ENCODE data around the gene LILRB2.
"Not testable (repeated sequence)": the region's sequence is repeated elsewhere in the genome, so short reads cannot be mapped to it uniquely, and the experiment has no call there.

LILRB2 gene

GRCh38 chr19:54281007-54281728 is at the start of gene LILRB2:
Gene LILRB2 (minus strand): TSS chr19:54281110. CDS start chr19:54280496, 614 bp downstream.
- Histone ChIP-seq H3K9me3 (ENCODE audit: low read length) (no peaks in the 10 kb centered on the region), H3K9ac (ENCODE audit: low read length) (no peak within 1 kb of the TSS), H3K4me3 (ENCODE audit: low read depth in 1 of 2, low read length in 2 of 2) (peak within 1 kb of the TSS in 1 of 2 donors; percentile 9), H3K27me3 (ENCODE audit: control insufficient read depth in 1 of 2, insufficient read depth in 2 of 2, low read length in 2 of 2) (peaks cover 0 to 5% of the 10 kb centered on the region in 2 donors), H3K36me3 (ENCODE audit: insufficient read depth, low read length) (no peaks in the 10 kb centered on the region), H3K4me1 (ENCODE audit: insufficient read depth, low read length) (no peaks in the 10 kb centered on the region), H3K27ac (ENCODE audit: low read depth, low read length) (no peak within 1 kb of the TSS)

DNA sequence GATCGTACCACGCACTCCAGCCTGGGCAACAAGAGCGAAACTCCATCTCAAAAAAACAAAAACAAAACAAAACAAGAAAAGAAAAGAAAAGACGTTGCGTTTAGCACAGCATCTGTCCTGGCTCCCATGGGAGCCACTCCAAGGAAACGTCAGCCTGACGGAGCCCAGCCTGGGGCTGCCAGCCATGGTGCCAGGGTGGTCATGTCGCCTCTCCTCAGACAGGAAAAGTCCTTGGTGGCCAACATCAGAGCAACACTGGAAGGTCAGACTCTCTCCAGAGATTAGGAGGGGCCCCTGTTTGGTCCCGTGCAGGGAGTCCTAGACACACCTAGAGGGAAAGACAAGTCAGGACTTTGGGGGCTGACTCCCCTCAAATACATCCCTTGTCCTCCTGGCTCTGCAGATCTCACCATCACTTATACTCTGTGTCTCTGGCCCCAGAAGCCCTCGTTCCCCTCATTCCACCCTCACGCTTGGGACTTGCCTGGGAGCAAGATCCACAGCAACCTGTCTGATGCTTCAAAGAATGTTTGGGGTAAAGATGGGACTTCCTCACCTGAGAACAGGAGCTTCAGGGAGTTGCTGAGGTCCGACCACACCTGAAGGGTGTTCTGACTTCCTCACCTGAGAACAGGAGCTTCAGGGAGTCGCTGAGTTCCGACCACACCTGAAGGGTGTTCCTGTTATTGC is 48.7 kb upstream of the LILRB2 start:
- no peaks in the 10 kb centered on the region for H3K27me3 ChIP-seq (ENCODE audit: control insufficient read depth in 1 of 2, insufficient read depth in 2 of 2, low read length in 2 of 2)
- no peak overlapping the region for H3K4me3 ChIP-seq (ENCODE audit: low read depth in 1 of 2, low read length in 2 of 2)
- H3K9ac ChIP-seq (ENCODE audit: low read length), result no peak overlapping the region
- no peaks in the 10 kb centered on the region for H3K36me3 ChIP-seq (ENCODE audit: insufficient read depth, low read length)
- H3K9me3 ChIP-seq (ENCODE audit: low read length), result no peaks in the 10 kb centered on the region
- H3K4me1 ChIP-seq (ENCODE audit: insufficient read depth, low read length), result no peaks in the 10 kb centered on the region
- H3K27ac ChIP-seq (ENCODE audit: low read depth, low read length), result no peak overlapping the region

- H3K27me3 ChIP-seq (ENCODE audit: control insufficient read depth in 1 of 2, insufficient read depth in 2 of 2, low read length in 2 of 2); H3K9me3 ChIP-seq (ENCODE audit: low read length); H3K4me3 ChIP-seq (ENCODE audit: low read depth in 1 of 2, low read length in 2 of 2); H3K9ac ChIP-seq (ENCODE audit: low read length); H3K36me3 ChIP-seq (ENCODE audit: insufficient read depth, low read length); H3K27ac ChIP-seq (ENCODE audit: low read depth, low read length); H3K4me1 ChIP-seq (ENCODE audit: insufficient read depth, low read length): not testable (repeated sequence)
Observed at GRCh38 chr19:54328781-54329180, 47.9 kb upstream of the LILRB2 start.

- Histone ChIP-seq H3K9ac (ENCODE audit: low read length) (no peak overlapping the region), H3K9me3 (ENCODE audit: low read length) (no peaks in the 10 kb centered on the region), H3K27me3 (ENCODE audit: control insufficient read depth in 1 of 2, insufficient read depth in 2 of 2, low read length in 2 of 2) (no peaks in the 10 kb centered on the region), H3K4me1 (ENCODE audit: insufficient read depth, low read length) (no peaks in the 10 kb centered on the region), H3K4me3 (ENCODE audit: low read depth in 1 of 2, low read length in 2 of 2) (no peak overlapping the region), H3K27ac (ENCODE audit: low read depth, low read length) (no peak overlapping the region), H3K36me3 (ENCODE audit: insufficient read depth, low read length) (no peaks in the 10 kb centered on the region)
Observed at GRCh38 chr19:54325631-54326030, 44.7 kb upstream of the LILRB2 start.

- Histone ChIP-seq H3K9ac (ENCODE audit: low read length) (no peak overlapping the region), H3K4me1 (ENCODE audit: insufficient read depth, low read length) (no peaks in the 10 kb centered on the region), H3K27me3 (ENCODE audit: control insufficient read depth in 1 of 2, insufficient read depth in 2 of 2, low read length in 2 of 2) (no peaks in the 10 kb centered on the region), H3K27ac (ENCODE audit: low read depth, low read length) (no peak overlapping the region), H3K9me3 (ENCODE audit: low read length) (no peaks in the 10 kb centered on the region), H3K36me3 (ENCODE audit: insufficient read depth, low read length) (no peaks in the 10 kb centered on the region), H3K4me3 (ENCODE audit: low read depth in 1 of 2, low read length in 2 of 2) (no peak overlapping the region)
Observed at GRCh38 chr19:54325194-54325621, 44.3 kb upstream of the LILRB2 start.

GRCh38 chr19:54324071-54324470 is 43.2 kb upstream of the LILRB2 start:
- H3K36me3 ChIP-seq (ENCODE audit: insufficient read depth, low read length), result no peaks in the 10 kb centered on the region
- H3K27me3 ChIP-seq (ENCODE audit: control insufficient read depth in 1 of 2, insufficient read depth in 2 of 2, low read length in 2 of 2), result no peaks in the 10 kb centered on the region
- H3K4me3 ChIP-seq (ENCODE audit: low read depth in 1 of 2, low read length in 2 of 2), result no peak overlapping the region
- no peak overlapping the region for H3K9ac ChIP-seq (ENCODE audit: low read length)
- H3K27ac ChIP-seq (ENCODE audit: low read depth, low read length), result no peak overlapping the region
- H3K9me3 ChIP-seq (ENCODE audit: low read length), result no peaks in the 10 kb centered on the region
- no peaks in the 10 kb centered on the region for H3K4me1 ChIP-seq (ENCODE audit: insufficient read depth, low read length)

- not testable (repeated sequence) for H3K27me3 ChIP-seq (ENCODE audit: control insufficient read depth in 1 of 2, insufficient read depth in 2 of 2, low read length in 2 of 2); H3K9me3 ChIP-seq (ENCODE audit: low read length); H3K4me3 ChIP-seq (ENCODE audit: low read depth in 1 of 2, low read length in 2 of 2); H3K27ac ChIP-seq (ENCODE audit: low read depth, low read length); H3K4me1 ChIP-seq (ENCODE audit: insufficient read depth, low read length); H3K9ac ChIP-seq (ENCODE audit: low read length); H3K36me3 ChIP-seq (ENCODE audit: insufficient read depth, low read length)
Observed at GRCh38 chr19:54322934-54323333, 42.0 kb upstream of the LILRB2 start.

- H3K9ac ChIP-seq (ENCODE audit: low read length); H3K4me1 ChIP-seq (ENCODE audit: insufficient read depth, low read length); H3K4me3 ChIP-seq (ENCODE audit: low read depth in 1 of 2, low read length in 2 of 2); H3K36me3 ChIP-seq (ENCODE audit: insufficient read depth, low read length); H3K9me3 ChIP-seq (ENCODE audit: low read length); H3K27me3 ChIP-seq (ENCODE audit: control insufficient read depth in 1 of 2, insufficient read depth in 2 of 2, low read length in 2 of 2); H3K27ac ChIP-seq (ENCODE audit: low read depth, low read length): not testable (repeated sequence)
Observed at GRCh38 chr19:54322295-54322694, 41.4 kb upstream of the LILRB2 start.

DNA sequence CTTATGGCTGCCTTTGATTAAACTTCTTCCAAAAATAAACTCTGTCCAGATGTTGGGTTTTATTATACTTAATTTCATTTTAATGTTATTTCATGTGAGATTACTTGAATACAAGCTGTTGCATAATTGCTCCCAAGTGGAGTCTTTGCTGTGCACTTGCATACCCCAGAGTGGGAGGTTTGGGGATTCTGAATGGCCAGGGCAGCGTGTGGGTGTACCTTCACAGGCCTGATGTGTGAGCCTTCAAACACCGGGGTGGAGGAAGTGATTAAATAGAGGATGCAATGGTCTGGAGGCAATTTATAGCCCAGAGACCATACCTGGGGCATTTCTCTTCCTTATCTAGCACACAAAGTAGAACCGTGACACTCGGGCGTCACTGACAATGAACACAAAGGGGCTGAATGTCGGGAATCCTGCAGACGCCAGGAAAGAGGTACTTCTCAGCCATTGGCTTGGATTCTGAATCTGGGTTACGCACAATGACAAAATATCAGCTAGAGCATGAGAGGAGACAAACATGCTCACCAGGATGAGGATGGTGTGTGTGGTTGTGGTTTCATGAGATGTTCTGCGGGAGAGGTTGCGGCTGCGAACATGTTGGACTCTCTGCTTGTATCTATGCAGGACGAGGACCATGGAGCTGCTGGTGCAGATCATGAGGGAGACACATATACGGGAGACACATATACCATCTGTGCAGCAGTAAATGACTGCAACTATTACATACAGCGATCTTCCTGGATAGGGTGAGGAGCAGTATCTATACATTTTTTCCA is 39.2 kb upstream of the LILRB2 start:
- Histone ChIP-seq H3K4me3 (ENCODE audit: low read depth in 1 of 2, low read length in 2 of 2) (no peak overlapping the region), H3K9me3 (ENCODE audit: low read length) (no peaks in the 10 kb centered on the region), H3K9ac (ENCODE audit: low read length) (no peak overlapping the region), H3K4me1 (ENCODE audit: insufficient read depth, low read length) (no peaks in the 10 kb centered on the region), H3K27ac (ENCODE audit: low read depth, low read length) (no peak overlapping the region), H3K36me3 (ENCODE audit: insufficient read depth, low read length) (no peaks in the 10 kb centered on the region), H3K27me3 (ENCODE audit: control insufficient read depth in 1 of 2, insufficient read depth in 2 of 2, low read length in 2 of 2) (no peaks in the 10 kb centered on the region)

DNA sequence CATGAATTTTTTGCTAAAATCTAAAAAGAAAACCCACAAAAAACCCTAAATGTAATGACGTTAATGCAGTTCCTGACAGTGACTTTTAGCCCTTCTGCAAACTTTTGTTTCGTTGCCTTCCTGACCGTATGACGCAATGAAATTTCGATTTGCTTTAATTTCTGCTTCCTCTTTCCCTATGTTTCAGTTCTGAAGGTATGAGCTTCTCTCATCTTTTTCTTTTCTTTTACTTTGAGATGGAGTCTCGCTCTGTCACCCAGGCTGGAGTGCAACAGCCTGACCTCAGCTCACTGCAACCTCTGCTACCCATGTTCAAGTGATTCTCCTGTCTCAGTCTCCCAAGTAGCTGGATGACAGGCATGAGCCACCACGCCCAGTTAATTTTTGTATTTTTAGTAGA is 38.1 kb upstream of the LILRB2 start:
- Histone ChIP-seq H3K27ac (ENCODE audit: low read depth, low read length) (no peak overlapping the region), H3K9ac (ENCODE audit: low read length) (no peak overlapping the region), H3K36me3 (ENCODE audit: insufficient read depth, low read length) (no peaks in the 10 kb centered on the region), H3K4me3 (ENCODE audit: low read depth in 1 of 2, low read length in 2 of 2) (no peak overlapping the region), H3K9me3 (ENCODE audit: low read length) (no peaks in the 10 kb centered on the region), H3K27me3 (ENCODE audit: control insufficient read depth in 1 of 2, insufficient read depth in 2 of 2, low read length in 2 of 2) (no peaks in the 10 kb centered on the region), H3K4me1 (ENCODE audit: insufficient read depth, low read length) (no peaks in the 10 kb centered on the region)

DNA sequence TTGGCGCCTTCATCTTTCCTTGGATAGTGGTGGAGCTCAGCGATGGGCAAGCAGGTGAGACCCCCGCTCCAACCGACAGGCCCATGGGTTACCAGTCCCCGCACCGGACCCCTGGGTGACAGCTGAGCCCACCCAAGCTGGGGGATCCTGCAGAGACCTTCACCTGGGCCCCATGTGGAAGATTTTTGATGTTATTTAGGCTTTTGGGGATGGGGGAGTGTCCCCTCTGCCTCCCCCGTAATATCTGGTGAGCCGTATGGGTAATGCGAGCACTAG is 37.0 kb upstream of the LILRB2 start:
- no peak overlapping the region for H3K27ac ChIP-seq (ENCODE audit: low read depth, low read length)
- no peaks in the 10 kb centered on the region for H3K36me3 ChIP-seq (ENCODE audit: insufficient read depth, low read length)
- H3K4me1 ChIP-seq (ENCODE audit: insufficient read depth, low read length), result no peaks in the 10 kb centered on the region
- H3K27me3 ChIP-seq (ENCODE audit: control insufficient read depth in 1 of 2, insufficient read depth in 2 of 2, low read length in 2 of 2), result no peaks in the 10 kb centered on the region
- H3K9ac ChIP-seq (ENCODE audit: low read length), result no peak overlapping the region
- H3K4me3 ChIP-seq (ENCODE audit: low read depth in 1 of 2, low read length in 2 of 2), result no peak overlapping the region
- H3K9me3 ChIP-seq (ENCODE audit: low read length), result no peaks in the 10 kb centered on the region

Measured in muscle layer of colon (tissue), 2 donors.